ENCODE measurements around the gene SLC31A1.

- no peak for TF ChIP-seq CTCF (IDR thresholded peaks at IDR 0.05)
- TF ChIP-seq EP300 (IDR thresholded peaks at IDR 0.05; ENCODE audit: low read depth): no peak
Measured at GRCh38 chr9:113186137-113186755, 35.1 kb upstream of the SLC31A1 start.

Measured in transverse colon (tissue), 3 donors.